Osteoblast (primary cell): Measurements from ENCODE around the gene ENPEP. TPM values are rescaled to one million over a fixed set of nuclear protein-coding genes. Genes with fewer than 3 reads are reported as not detected.

Experiments
- DNase-seq: peaks from one replicate; pipeline ENCODE4 v3.0.0; 2011; ENCODE audit warnings: low spot score, mixed read lengths; ENCODE audit not compliant: insufficient read length; ENCODE audit errors: missing footprints
- H2AFZ ChIP-seq: 2 replicates; pipeline ENCODE4 v1.6.0; 2011; ENCODE audit warnings: mild to moderate bottlenecking, low read length
- H3K27ac ChIP-seq: 2 replicates; pipeline ENCODE4 v1.5.1; 2011; ENCODE audit warnings: mild to moderate bottlenecking, low read depth, low read length, moderate library complexity
- H3K27me3 ChIP-seq: 2 replicates; pipeline ENCODE4 v1.6.0; 2012; ENCODE audit warnings: mild to moderate bottlenecking, control low read depth, inconsistent platforms, low read length, moderate library complexity; ENCODE audit not compliant: insufficient read depth
- H3K36me3 ChIP-seq: 2 replicates; pipeline ENCODE4 v1.5.1; 2011; ENCODE audit warnings: mild to moderate bottlenecking, low read length, control low read depth, moderate library complexity; ENCODE audit not compliant: insufficient read depth
- H3K4me1 ChIP-seq: 2 replicates; pipeline ENCODE4 v1.5.1; 2011; ENCODE audit warnings: mild to moderate bottlenecking, low read length, control low read depth, moderate library complexity; ENCODE audit not compliant: insufficient read depth
- H3K4me2 ChIP-seq: 2 replicates; pipeline ENCODE4 v1.6.0; 2011; ENCODE audit warnings: mild to moderate bottlenecking, low read length; ENCODE audit not compliant: insufficient read depth
- H3K4me3 ChIP-seq: fragments of 200-600 bp; sonication (generic); 3 replicates; pipeline ENCODE4 v1.5.1; 2012; ENCODE audit warnings: mild to moderate bottlenecking, low read length, inconsistent platforms; ENCODE audit not compliant: insufficient read depth
- H3K79me2 ChIP-seq: 2 replicates; pipeline ENCODE4 v1.6.0; 2012; ENCODE audit warnings: mild to moderate bottlenecking, low read length, control low read depth, inconsistent platforms; ENCODE audit not compliant: insufficient read depth
- H3K9me3 ChIP-seq: 2 replicates; pipeline ENCODE4 v1.5.1; 2011; ENCODE audit warnings: low read depth, low read length, control low read depth
- H4K20me1 ChIP-seq: 2 replicates; pipeline ENCODE4 v1.6.0; 2012; ENCODE audit warnings: mild to moderate bottlenecking, low read length, control low read depth; ENCODE audit not compliant: insufficient read depth
- total RNA-seq: library from RNA; depleted of rRNA; stranded (reverse); fragments of >200 nt; gene quantifications from 2 replicates; pipeline ENCODE4 v1.2.3, GENCODE V29; 2012
- TF ChIP-seq, protein P1 (sequence below): IDR thresholded peaks from 2 replicates; pipeline ENCODE4 v1.5.1; 2011; ENCODE audit warnings: mild to moderate bottlenecking, low read depth, low read length, moderate library complexity; ENCODE audit errors: extremely low read depth

ENPEP gene
- total RNA-seq, 1 donor = 1.1 TPM

DNA sequence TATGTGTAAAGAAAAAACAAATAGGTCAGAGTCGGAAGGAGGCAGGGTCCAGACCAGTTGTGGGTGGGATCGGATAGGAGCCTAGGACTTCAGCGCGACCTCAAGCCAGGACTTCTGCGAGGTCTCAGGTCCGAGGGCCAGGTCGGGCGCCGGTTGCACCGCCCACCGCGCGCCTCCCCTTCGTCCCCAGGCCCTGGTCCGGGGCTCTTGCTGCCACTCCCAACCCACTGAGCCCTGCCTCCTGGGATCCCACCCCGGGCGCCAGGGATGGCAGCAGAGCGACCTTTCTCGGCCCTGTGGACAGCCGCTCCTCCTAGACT lies 134.6 kb downstream of the ENPEP start:
- H2AFZ ChIP-seq = no peak overlapping the region

DNA sequence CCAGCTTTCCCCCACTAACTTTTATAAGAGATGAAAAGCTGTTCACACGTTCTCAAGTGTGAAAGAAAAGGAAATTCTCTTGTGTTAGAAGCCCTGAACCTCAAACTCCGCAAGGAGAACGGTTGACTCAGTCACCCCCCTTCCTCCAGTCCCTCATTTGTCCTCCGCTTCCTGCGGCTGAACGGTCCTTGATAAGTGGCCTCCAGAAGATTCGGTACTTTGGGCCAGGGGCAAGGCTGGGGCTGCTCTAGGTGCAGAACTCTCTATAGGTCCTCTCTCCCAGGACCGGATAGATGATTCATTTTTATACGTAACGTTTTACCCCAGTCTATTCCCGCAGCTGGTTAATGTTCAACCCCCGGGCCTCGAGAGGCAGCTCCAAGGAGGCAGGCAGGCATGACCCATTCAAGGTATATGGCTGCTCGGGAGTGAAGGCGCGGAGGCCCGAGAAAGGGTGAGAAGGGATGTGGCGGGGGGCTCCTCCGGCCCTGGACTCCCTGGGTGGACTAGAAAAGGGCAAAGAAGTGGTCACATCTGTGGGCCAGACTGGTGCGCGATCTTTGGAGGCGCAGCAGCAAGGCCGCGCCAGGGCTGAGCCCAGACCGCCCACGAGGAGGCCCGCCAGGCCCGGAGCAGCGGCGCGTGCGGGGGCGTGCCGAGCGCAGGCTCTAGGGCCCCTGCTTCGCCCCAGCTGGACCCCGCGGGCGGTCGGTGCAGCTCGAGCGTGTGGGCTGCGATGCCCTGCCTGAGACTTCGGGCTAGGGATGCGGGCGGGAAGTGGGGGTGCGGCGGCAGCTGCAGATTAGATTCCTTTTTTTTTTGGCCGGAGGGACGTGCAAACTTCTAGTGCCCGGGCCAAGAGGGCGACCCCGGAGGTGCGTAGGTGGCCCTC lies 135.2 kb downstream of the ENPEP start:
- H3K79me2 ChIP-seq = no peaks in the 10 kb centered on the region
- no peaks in the 10 kb centered on the region for H3K4me1 ChIP-seq
- H3K36me3 ChIP-seq = no peaks in the 10 kb centered on the region
- H4K20me1 ChIP-seq = no peaks in the 10 kb centered on the region
- peak overlapping the region; percentile 18 for H3K4me2 ChIP-seq
- H3K27me3 ChIP-seq = peaks cover 85% of the 10 kb centered on the region
- H3K9me3 ChIP-seq = no peaks in the 10 kb centered on the region
- no peak overlapping the region for H3K27ac ChIP-seq
- no peak overlapping the region for H2AFZ ChIP-seq
- TF ChIP-seq, protein P1, sequence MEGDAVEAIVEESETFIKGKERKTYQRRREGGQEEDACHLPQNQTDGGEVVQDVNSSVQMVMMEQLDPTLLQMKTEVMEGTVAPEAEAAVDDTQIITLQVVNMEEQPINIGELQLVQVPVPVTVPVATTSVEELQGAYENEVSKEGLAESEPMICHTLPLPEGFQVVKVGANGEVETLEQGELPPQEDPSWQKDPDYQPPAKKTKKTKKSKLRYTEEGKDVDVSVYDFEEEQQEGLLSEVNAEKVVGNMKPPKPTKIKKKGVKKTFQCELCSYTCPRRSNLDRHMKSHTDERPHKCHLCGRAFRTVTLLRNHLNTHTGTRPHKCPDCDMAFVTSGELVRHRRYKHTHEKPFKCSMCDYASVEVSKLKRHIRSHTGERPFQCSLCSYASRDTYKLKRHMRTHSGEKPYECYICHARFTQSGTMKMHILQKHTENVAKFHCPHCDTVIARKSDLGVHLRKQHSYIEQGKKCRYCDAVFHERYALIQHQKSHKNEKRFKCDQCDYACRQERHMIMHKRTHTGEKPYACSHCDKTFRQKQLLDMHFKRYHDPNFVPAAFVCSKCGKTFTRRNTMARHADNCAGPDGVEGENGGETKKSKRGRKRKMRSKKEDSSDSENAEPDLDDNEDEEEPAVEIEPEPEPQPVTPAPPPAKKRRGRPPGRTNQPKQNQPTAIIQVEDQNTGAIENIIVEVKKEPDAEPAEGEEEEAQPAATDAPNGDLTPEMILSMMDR = no peak
- DNase-seq = peak; percentile 71
- peak overlapping the region; percentile 16 for H3K4me3 ChIP-seq

More for the DNA sequence above, 134.6 kb downstream of the ENPEP start:
- no peak overlapping the region for H3K27ac ChIP-seq
- TF ChIP-seq, protein P1 = no peak
- no peaks in the 10 kb centered on the region for H3K4me1 ChIP-seq
- no peaks in the 10 kb centered on the region for H3K36me3 ChIP-seq
- peaks cover 79% of the 10 kb centered on the region for H3K27me3 ChIP-seq
- no peak for DNase-seq
- H4K20me1 ChIP-seq = no peaks in the 10 kb centered on the region
- H3K9me3 ChIP-seq = no peaks in the 10 kb centered on the region
- H3K79me2 ChIP-seq = no peaks in the 10 kb centered on the region
- no peak overlapping the region for H3K4me2 ChIP-seq
- no peak overlapping the region for H3K4me3 ChIP-seq

DNA sequence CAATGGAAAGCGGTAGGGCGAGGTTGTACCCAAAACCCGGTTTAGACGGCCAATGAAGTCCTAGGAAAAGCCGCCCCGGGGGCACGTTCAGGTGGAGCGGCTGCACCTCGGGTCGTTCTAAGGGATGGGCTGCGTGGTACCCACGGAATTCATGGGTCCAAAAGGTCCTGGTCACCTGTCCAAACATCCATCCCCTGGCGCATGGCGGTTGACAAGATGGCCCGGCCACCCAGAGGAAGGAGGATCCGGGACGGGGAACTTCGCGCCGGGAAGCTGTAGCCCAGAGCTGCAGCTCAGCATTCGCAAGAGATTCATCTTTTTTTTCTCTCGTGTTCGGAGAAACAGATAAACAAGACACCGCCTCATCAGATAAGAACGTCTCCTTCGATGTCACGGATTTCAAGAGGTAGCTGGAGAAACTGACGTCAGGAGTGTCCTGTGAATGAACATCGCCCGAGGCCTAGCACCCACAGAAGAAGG lies 136.1 kb downstream of the ENPEP start:
- no peak overlapping the region for H3K27ac ChIP-seq
- no peak overlapping the region for H2AFZ ChIP-seq
- H3K27me3 ChIP-seq = peaks cover 93% of the 10 kb centered on the region
- peak; percentile 44 for DNase-seq
- H3K36me3 ChIP-seq = no peaks in the 10 kb centered on the region
- no peaks in the 10 kb centered on the region for H3K4me1 ChIP-seq
- no peaks in the 10 kb centered on the region for H4K20me1 ChIP-seq
- no peaks in the 10 kb centered on the region for H3K9me3 ChIP-seq
- H3K4me2 ChIP-seq = no peak overlapping the region
- H3K79me2 ChIP-seq = no peaks in the 10 kb centered on the region
- TF ChIP-seq, protein P1 = no peak
- H3K4me3 ChIP-seq = no peak overlapping the region

DNA sequence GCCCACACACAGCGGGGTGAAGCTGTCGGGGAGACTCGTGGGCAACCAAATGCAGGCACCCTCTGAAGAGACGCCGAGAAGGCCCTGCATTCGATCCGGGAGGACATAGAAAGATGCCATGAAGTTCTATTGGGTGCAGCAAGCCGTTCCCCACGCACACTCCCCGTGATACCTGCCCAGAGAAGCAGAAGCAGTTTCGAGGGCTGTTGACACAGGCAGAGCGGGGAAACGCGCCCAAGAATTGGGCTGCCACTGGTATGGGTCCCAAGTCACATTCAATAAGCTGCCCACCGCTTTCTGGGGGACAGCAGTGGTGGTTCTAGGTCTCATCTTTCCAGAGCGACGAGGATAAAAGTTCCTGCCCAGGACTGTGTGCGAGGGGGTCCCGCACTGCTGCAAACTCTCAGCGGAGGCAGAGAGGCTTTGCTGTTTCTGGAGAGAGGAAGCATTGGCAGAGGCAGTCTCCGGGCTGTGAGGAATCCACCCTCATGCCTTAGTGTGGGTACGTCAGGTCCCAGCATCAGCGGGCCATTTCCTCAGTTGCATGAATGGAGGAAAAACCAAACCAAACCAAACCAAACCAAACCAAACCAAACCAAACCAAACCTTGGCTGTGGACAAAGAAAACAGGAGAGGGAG lies 136.8 kb downstream of the ENPEP start:
- Histone ChIP-seq H3K4me1 (no peaks in the 10 kb centered on the region), H3K36me3 (no peaks in the 10 kb centered on the region), H3K27me3 (peaks cover 100% of the 10 kb centered on the region), H3K4me2 (no peak overlapping the region), H3K27ac (no peak overlapping the region), H2AFZ (no peak overlapping the region), H4K20me1 (no peaks in the 10 kb centered on the region), H3K4me3 (no peak overlapping the region), H3K9me3 (no peaks in the 10 kb centered on the region), H3K79me2 (no peaks in the 10 kb centered on the region)
- DNase-seq = peak; percentile 54
- TF ChIP-seq, protein P1 = no peak
